A673 (cell line): ENCODE results near the gene TNS3. TPM values are rescaled to one million over a fixed set of nuclear protein-coding genes. Genes with fewer than 3 reads are reported as not detected.

Experiments
- BruUV-seq: library from RNA; stranded (reverse); fragments of 400-500 nt; replicated peaks from 2 replicates; lab custom pipeline; 2021; lab: Mats Ljungman, UMichigan
- CTCF ChIA-PET: fragments of 300-600 bp; sonication (Branson Sonifier 250); formaldehyde crosslinking; loops from one replicate; lab custom pipeline; 2022; ENCODE audit warnings: antibody characterized with exemption; lab: Charles Lee
- POLR2A ChIA-PET: fragments of 300-600 bp; sonication (Branson Sonifier 250); formaldehyde crosslinking; loops from one replicate; lab custom pipeline; 2022; ENCODE audit warnings: antibody characterized with exemption; ENCODE audit not compliant: low non-redundant PET; lab: Charles Lee
- DNase-seq: peaks from one replicate; pipeline ENCODE4 v3.0.0-alpha.2; 2015; ENCODE audit warnings: low spot score
- H3K27ac ChIP-seq: fragments of 200-600 bp; sonication (generic); 2 replicates; pipeline ENCODE4 v1.5.1; 2016; ENCODE audit warnings: mixed run types, low read depth, mild to moderate bottlenecking, mixed read lengths, antibody characterized with exemption, low read length; ENCODE audit not compliant: poor library complexity, severe bottlenecking
- H3K27me3 ChIP-seq: fragments of 200-600 bp; sonication (generic); replicated peaks from 2 replicates; pipeline ENCODE4 v1.6.1; 2017; ENCODE audit warnings: mixed run types, low read depth, mild to moderate bottlenecking, mixed read lengths, antibody characterized with exemption, low read length; ENCODE audit not compliant: insufficient read depth, poor library complexity
- H3K36me3 ChIP-seq: fragments of 200-600 bp; sonication (generic); 2 replicates; pipeline ENCODE4 v1.6.1; 2016; ENCODE audit warnings: mixed run types, mild to moderate bottlenecking, mixed read lengths, antibody characterized with exemption, low read length; ENCODE audit not compliant: insufficient read depth, poor library complexity, severe bottlenecking
- H3K4me1 ChIP-seq: fragments of 200-600 bp; sonication (generic); 2 replicates; pipeline ENCODE4 v1.6.1; 2017; ENCODE audit warnings: mixed run types, mild to moderate bottlenecking, mixed read lengths, antibody characterized with exemption, low read length; ENCODE audit not compliant: insufficient read depth, poor library complexity, severe bottlenecking
- H3K4me3 ChIP-seq: fragments of 200-600 bp; sonication (generic); 2 replicates; pipeline ENCODE4 v1.5.1; 2016; ENCODE audit warnings: low read depth, mixed run types, mild to moderate bottlenecking, mixed read lengths, low read length; ENCODE audit not compliant: poor library complexity, severe bottlenecking
- H3K9me3 ChIP-seq: fragments of 200-600 bp; sonication (generic); 2 replicates; pipeline ENCODE4 v1.6.1; 2016; ENCODE audit warnings: mixed run types, low read depth, mild to moderate bottlenecking, mixed read lengths, antibody characterized with exemption, low read length; ENCODE audit not compliant: poor library complexity, severe bottlenecking
- CTCF ChIP-seq: fragments of 300-800, 200-600 bp; sonication (generic); conservative IDR thresholded peaks from 2 replicates; pipeline ENCODE4 v1.5.1; 2017; ENCODE audit warnings: low read depth, mild to moderate bottlenecking, antibody characterized with exemption, low read length, moderate library complexity, mixed read lengths
- EZH2 ChIP-seq: fragments of 200-600 bp; sonication (generic); IDR thresholded peaks from 2 replicates; pipeline ENCODE4 v1.6.1; 2017; ENCODE audit warnings: borderline replicate concordance, low read depth, mild to moderate bottlenecking, mixed read lengths, antibody characterized with exemption, low read length; ENCODE audit not compliant: poor library complexity, severe bottlenecking
- intact Hi-C: fragments of 100-400 bp; cut with micrococcal nuclease; formaldehyde crosslinking; loops from one replicate; pipeline ENCODE4 v1.10.0; 2022; ENCODE audit not compliant: unreplicated experiment
- total RNA-seq: library from RNA; stranded (reverse); gene quantifications from 2 replicates; pipeline ENCODE4 v1.2.3, GENCODE V29; 2021

TNS3 gene
- total RNA-seq, 1 experiment from 2014 or later: not detected

DNA sequence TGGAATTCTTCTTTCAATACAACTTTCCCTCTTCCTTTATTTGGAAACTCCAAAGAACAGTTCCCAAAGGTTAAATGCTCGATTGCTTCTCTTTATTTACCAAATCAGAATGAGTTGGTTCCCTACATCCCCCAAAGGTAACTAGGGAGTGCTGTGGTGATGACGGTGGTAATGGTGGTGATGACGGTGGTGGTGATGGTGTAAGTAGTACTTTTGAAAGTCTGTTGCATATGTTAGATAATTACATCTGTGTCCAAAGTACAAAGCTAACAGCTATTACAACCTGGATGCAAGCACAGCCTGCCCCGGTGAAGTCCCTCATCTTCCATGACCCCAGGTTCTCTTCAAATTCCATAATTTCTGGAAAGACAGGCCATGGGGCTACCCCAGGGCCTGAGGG lies 115.1 kb downstream of the TNS3 start:
- no peaks in the 10 kb centered on the region for H3K4me1 ChIP-seq
- H3K36me3 ChIP-seq: no peaks in the 10 kb centered on the region
- no TSS peak for BruUV-seq
- H3K4me3 ChIP-seq: no peak overlapping the region
- no peaks in the 10 kb centered on the region for H3K9me3 ChIP-seq
- H3K27me3 ChIP-seq: peaks cover 10% of the 10 kb centered on the region
- intact Hi-C loops: no loop called here
- no peak overlapping the region for H3K27ac ChIP-seq
- CTCF ChIA-PET: no interaction called here
- TF ChIP-seq CTCF: no peak
- no peak for TF ChIP-seq EZH2
- POLR2A ChIA-PET: no interaction called here
- DNase-seq: no peak

GRCh38 chr7:47465191-47465590 lies 116.7 kb downstream of the TNS3 start:
- intact Hi-C loops: no loop called here
- Histone ChIP-seq H3K27ac (no peak overlapping the region), H3K36me3 (no peaks in the 10 kb centered on the region), H3K4me1 (no peaks in the 10 kb centered on the region), H3K4me3 (no peak overlapping the region), H3K27me3 (peaks cover 21% of the 10 kb centered on the region), H3K9me3 (no peaks in the 10 kb centered on the region)
- ChIA-PET POLR2A (no interaction called here), CTCF (no interaction called here)
- TF ChIP-seq EZH2 (no peak), CTCF (no peak)
- no TSS peak for BruUV-seq
- no peak for DNase-seq

- Histone ChIP-seq H3K4me3 (no peak overlapping the region), H3K36me3 (no peaks in the 10 kb centered on the region), H3K27me3 (peaks cover 21% of the 10 kb centered on the region), H3K27ac (no peak overlapping the region), H3K4me1 (no peaks in the 10 kb centered on the region), H3K9me3 (no peaks in the 10 kb centered on the region)
- ChIA-PET CTCF (no interaction called here), POLR2A (no interaction called here)
- intact Hi-C loops: no loop called here
- DNase-seq: no peak
- BruUV-seq: no TSS peak
- no peak for TF ChIP-seq EZH2
- no peak for TF ChIP-seq CTCF
Measured at GRCh38 chr7:47464266-47464665, 117.6 kb downstream of the TNS3 start.
